HG03039 (cell line): ENCODE results near the gene BSG.

Experiments
- ATAC-seq: cut with Tn5 transposase; IDR thresholded peaks from one replicate; pipeline ENCODE4 v1.9.1; 2021; ENCODE audit warnings: mild to moderate bottlenecking, moderate library complexity; ENCODE audit not compliant: unreplicated experiment

BSG gene

DNA sequence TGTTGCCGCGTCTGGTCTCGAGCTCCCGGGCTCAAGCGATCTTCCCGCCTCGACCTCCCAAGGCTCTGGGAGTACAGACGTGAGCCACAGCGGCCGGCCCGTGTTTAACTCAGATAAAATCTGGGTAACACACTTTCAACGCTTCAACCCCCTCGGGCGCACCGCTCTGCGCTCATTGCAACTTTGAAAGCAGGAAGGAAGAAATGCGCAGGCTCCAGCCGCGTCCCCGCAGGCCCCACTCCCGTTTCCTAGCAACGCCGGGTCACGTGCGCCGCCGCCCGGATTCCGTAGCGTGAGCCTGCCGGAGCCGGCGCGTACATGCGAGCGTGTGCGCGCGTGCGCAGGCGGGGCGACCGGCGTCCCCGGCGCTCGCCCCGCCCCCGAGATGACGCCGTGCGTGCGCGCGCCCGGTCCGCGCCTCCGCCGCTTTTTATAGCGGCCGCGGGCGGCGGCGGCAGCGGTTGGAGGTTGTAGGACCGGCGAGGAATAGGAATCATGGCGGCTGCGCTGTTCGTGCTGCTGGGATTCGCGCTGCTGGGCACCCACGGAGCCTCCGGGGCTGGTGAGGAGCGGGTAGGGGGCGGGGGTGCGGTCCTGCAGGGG is at the start of gene BSG:
BSG (plus strand) TSS at position 457 of the 603 bp plus-strand sequence; CDS start at position 496, 39 bp downstream.
- peak; percentile 72 for ATAC-seq

DNA sequence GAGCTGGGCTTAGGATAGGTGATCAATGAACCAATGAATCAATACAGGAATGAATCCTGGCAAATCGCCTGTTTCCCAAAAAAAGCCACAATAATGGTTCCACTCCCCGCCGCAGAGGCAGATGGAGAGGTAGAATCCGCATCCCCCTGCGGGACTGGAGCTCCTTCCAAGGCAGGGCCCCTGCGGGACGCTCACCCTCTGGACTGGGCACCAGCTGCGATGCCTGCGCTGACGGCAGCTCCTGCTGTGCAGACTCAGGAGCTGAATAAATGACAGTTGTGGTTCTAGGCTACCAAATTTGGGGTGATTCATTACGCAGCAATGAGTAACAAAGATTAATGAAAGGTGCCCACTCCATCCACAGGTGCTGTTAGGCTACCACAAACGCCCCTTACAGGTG is 49.7 kb upstream of the BSG start:
- ATAC-seq, result no peak

DNA sequence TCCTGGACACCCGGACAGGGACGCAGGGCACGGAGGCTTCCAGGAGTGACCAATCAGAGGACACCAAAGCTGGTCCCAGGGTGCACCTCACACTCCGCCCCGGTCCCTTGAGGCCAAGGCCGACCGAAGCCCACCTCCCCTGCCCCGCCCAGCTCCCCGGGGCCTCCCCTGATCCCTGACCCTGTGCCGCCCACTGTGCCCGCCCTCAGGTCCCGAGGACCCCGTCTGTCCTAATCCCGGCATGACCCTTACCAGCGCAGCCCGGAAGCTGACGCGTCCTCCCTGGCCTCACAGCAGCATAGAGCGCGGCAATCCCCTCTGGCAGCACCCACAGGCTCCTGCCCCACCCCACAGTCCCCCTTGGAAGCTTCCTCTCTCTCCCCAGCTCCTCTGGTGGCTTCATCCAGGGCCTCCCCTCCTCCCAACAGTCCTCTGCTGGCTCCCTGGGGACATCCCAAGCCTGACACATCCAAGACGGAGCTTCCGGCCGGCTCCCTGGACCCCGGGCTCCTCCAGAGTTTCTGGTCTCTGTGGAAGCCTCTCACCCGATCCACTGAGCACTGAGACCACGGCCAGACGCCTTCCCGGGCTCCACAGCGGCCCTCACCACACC is 48.2 kb upstream of the BSG start:
- no peak for ATAC-seq

DNA sequence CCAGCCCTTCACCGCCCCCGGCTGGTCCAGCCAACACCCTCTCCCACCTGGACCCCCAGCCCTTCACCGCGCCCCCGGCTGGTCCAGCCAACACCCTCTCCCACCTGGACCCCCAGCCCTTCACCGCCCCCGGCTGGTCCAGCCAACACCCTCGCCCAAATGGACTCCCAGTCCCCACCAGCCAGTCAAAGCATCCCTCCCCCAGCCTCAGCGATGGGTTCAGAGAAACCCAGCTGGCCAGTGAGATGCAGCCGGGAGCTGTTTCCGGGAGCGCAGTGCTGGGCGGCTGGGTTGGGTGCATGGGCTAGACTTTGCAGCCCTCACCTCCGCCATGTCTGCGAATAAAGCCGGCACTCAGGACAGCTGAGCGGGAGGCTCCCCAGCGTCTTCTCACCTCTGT is 47.4 kb upstream of the BSG start:
- no peak for ATAC-seq

DNA sequence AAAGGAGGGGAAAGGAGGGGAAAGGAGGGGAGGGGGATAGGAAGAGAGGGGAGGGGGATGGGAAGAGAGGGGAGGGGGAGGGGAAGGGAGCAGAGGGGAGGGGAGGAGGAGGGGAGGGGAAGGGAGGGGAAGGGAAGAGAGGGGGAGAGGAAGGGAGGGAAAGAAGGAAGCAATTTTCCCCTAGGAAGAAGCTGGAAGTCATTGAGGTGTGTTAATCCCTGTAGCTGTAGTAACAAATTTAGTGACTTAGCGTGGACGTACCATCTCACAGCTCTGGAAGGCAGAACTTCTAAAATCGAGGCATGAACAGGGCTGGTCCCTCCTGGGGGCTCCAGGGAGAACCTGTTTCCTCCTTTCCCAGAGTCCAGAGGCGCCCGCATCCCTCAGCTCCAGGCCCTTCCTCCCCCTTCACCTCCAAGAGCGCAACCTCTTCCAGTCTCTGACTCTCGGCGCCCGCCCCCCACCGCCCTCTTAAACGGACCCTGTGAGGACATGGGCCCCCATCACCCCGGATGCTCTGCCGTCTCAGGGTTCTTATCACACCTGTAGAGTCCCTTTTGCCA is 46.5 kb upstream of the BSG start:
- ATAC-seq, result no peak

DNA sequence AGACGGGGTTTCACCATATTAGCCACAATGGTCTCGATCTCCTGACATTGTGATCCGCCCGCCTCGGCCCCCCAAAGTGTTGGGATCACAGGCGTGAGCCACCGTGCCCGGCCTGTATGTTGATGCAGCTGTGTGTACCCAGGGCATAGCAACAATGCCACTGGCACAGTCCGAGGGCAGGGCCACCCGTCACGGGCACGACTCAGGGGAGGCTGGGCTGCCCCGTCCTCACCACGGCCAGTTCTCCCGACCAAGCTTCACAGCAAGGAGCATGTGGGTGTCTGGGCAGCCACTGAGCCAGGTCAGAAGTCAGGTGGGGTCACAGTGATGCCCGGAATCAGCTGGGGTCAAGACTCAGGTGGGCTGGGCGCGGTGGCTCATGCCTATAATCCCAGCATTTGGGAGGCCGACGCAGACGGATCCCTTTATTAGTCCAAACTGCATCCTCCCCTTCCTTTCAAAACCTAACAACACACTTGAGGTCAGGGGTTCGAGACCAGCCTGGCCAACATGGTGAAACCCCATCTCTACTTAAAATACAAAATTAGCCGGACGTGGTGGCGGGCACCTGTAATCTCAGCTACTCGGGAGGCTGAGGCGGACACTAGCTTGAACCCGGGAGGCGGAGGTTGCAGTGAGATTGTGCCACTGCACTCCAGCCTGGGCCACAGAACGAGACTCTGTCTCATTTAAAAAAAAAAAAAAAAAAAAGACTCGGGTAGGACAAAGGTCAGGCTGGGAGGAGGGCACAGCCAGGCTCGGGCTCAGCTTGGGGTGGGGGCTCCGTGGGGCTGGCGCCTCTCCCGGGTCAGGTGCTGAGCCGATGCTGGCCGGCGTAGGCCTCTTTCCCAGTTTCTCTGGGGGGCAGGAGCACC is 42.0 kb upstream of the BSG start:
- ATAC-seq, result no peak

DNA sequence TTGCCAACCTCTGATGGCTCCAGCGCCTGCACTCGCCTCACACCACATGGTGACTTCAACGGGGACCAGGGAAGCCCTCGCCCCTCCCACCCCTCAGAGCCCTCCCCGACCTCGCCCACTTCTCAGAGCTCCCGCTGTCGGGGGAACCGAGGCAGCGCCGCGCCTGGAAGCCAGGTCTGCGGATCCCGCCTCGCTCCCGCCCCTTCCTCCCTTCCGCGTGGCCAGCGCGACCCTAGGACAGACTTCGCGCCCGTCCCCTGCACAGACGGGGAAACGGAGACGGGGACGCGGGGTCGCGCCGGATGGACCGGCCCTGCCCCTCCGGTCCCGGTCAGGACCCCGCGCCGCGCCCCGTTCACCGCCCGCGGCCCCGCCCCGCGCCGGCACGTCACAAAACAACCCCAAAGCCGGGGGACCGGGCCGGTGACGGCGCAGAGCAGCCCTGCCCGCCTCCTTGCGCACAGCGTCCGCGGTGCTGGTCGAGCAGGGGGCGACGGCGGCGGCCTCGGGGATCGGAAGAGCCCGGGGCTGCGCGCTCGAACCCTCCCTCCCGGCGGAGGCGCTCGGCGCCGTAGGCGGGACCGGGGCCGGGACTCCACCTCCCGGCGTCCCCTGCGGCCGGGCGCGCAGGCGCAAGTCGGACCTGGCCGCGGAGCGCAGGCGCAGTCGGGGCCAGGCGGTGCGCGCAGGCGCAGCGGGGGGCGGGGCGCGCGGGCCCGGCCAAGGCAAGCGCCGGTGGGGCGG is 41.2 kb upstream of the BSG start:
- peak; percentile 61 for ATAC-seq

DNA sequence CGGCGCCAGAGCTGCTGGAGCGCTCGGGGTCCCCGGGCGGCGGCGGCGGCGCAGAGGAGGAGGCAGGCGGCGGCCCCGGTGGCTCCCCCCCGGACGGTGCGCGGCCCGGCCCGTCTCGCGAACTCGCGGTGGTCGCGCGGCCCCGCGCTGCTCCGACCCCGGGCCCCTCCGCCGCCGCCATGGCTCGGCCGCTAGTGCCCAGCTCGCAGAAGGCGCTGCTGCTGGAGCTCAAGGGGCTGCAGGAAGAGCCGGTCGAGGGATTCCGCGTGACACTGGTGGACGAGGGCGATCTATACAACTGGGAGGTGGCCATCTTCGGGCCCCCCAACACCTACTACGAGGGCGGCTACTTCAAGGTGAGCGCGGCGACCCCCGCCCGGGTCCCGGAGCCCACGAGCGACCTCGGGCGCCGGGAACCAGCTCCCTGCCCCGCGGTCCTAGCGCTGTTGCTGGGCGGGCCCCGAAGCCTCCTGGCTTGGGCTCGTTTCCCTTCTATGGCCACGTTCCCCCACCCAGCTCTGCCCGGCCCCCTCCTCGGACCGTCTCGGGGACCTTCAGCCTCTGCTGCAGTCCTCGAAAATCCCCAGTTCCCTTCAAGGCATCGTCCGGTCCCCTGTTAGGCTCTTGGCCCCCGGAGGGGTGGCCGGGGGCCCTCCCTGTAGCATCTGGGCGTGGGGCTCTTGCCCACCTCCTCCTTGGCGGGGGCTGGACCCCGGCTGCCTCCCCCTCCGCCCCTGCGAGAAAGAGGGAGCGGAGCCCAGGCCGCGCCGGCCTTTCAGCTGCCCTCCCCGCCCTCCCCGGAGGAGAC is 40.4 kb upstream of the BSG start, which contains the start of gene CDC34:
CDC34 (plus strand) TSS at position 8 of the 808 bp plus-strand sequence; CDS start at position 180, 172 bp downstream.
- ATAC-seq, result no peak

DNA sequence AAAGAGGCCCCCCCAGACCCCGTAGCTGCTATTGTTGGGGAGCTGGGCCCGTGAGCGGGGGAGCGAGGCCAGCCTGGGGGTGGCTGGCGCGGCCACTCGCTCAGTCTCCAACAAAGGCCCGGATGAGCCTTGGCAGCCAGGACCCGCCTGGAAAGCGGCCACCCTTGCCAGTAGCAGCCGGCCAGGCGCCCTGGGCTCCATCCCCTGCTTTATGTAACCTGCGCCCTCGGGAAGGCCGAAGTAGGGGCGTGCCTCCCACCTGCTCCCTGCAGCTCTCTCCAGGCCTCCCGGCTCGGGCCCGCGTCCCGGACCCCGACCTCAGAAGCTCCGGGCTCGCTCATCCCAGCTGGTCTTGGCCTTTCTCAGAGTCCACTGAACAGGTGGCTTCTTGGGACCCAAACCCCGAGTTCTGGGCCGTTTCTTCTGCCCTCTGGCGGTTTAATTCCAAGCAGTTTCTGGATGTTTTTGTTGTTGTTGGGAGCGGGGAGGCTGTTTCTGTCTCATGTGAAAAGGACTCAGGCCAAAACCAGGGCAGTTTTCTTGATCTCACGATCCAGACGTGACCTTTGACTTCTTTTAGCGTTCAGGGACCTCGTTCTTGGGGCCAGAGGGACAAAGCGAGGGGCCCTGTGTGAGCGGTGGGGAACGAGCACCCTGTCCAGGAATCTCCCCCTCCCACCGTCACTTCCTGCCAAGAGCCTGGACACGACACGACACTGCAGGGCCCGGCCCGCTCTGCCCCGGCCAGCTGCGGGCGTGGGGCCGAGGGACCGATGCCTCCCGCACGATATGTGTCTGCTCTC is 39.6 kb upstream of the BSG start:
- no peak for ATAC-seq

DNA sequence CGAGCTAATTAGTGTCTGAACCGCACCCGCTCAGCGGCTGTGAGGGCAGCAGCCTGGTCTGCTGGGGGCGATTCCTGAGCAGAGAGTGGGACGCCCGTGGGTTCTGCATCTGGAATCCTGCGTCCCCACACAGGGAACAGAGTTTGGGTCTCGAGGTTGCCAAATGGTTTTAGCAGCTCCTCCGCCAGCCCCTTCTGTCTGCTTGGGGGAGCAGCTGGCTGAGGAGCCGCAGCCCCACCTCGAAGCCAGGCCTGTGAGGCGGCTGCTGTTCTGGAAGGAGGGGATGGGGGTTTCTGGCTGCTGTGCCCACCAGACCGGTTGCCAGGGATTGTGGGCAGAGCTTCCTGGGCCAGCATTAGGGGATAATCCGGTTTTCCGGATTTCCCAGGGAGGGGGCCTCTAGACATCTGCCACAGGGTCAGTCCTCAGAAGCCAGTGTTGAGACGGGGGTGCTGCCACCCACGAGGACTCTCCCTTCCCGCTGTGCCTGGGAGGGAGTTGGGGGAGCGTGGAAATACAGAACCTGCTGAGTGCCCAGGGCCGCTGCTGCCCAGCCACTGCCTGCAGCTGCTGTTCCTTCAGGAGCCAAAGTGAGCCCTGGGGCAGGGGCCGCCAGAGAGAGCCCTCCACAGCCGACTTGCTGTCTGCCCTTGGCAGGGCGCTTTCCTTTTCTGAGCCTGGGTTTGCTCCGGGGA is 38.9 kb upstream of the BSG start:
- ATAC-seq, result no peak

DNA sequence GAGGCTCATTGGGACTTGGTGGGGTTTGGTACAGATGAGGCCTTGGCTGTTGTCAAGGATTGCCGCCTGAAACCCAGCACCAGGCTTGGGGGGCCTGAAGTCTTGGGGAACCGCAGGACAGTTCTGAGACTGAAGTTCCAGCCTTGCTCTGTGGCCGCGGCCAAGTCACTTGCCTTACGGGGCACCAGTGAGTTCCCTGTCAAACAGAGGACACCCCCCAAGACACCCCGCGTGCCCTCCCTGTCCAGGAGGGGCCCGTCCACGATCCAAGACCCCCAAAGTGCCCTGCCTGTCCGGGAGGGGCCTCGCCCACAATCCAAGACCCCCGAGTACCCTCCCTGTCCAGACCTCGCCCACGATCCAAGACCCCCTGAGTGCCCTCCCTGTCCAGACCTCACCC is 38.3 kb upstream of the BSG start:
- ATAC-seq, result no peak

DNA sequence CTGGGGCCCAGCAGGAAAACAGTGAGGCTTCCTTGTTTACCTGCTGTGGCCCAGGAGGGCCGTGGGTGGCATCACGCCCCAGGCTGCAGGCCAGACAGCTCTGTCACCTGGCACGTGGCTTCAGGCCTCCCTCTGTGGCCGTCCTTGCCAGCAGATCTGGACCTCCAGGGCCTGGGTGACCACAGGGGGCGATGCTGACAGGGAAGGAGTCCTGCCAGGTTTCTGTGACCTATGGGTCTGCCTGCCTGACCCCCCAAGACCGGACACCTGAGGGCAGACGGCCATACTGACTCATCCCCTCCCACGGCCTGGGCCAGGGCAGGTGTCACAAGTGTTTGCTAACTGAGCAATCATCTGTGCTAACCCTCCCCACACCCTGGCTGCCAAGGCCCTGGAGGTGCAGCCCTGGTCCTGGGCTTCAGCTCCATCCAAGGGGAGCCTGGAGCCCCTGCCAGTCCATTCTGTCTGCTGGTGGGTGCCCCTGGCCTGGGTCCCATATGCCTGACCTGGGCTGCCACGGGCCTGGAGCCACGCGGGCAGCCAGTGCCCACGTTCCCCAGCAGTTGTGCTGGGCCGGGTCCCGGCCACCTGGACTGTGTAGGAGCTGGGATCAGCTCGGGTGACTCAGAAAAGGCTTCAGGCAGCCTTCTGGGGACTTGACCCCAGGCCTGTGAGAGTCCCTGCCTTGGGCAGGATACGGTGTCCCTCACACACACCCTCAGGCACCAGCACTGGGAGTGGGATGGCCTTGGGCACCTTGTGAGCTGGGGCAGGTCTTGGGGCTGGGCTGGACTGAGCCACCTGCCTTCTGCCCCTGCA is 37.2 kb upstream of the BSG start:
- no peak for ATAC-seq

DNA sequence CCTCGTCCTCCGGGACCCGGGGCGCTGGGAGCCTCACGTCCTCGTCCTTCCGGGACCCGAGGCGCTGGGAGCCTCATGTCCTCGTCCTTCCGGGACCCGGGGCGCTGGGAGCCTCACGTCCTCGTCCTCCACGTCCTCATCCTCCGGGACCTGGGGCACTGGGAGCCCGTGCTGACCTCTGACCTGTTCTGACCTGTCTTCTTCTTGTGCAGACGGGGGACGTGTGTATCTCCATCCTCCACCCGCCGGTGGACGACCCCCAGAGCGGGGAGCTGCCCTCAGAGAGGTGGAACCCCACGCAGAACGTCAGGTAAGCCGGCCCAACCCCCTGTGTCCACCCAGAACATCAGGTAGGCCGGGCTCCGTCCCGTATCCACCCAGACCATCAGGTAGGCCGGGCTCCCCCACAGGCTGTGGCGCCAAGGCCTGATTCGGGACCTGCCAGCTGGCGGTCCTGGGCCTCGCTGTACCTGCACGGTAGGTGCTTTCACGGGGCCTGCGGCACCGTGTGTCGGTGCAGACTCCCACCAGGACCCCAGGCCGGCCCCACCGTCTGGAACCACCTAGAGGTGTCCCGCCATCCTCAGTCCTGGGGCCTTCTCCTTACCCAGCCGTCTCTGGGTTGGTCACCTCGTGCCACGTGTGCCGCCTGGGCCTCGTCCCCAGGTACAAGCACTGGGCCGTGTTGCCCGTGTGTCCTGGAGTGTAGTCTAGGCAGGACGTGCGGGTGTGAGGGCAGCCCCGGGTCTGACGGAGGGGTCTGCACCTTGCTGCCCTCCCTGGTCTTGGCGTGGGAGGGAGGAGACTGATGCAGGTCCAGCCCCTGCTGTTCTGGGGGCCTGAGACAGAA is 36.1 kb upstream of the BSG start:
- no peak for ATAC-seq

DNA sequence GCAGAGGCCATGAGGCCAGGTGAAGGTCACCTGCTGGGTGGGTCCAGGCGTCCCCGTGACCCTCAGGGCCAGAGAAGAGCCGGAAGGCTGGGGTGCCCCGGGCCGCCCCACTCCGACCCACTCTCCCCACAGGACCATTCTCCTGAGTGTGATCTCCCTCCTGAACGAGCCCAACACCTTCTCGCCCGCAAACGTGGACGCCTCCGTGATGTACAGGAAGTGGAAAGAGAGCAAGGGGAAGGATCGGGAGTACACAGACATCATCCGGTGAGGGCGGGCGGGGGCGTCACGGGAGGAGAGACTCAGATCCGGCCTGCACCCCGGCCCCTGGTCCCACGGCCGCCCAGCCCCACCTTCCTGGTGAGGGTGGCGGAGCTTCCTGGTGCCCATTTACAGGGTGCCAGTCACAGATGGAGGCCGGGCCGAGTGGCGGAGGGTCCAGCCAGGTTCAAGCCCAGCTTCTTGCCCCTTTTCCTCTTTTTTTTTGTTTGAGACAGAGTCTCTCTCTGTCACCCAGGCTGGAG is 35.5 kb upstream of the BSG start:
- ATAC-seq, result no peak

DNA sequence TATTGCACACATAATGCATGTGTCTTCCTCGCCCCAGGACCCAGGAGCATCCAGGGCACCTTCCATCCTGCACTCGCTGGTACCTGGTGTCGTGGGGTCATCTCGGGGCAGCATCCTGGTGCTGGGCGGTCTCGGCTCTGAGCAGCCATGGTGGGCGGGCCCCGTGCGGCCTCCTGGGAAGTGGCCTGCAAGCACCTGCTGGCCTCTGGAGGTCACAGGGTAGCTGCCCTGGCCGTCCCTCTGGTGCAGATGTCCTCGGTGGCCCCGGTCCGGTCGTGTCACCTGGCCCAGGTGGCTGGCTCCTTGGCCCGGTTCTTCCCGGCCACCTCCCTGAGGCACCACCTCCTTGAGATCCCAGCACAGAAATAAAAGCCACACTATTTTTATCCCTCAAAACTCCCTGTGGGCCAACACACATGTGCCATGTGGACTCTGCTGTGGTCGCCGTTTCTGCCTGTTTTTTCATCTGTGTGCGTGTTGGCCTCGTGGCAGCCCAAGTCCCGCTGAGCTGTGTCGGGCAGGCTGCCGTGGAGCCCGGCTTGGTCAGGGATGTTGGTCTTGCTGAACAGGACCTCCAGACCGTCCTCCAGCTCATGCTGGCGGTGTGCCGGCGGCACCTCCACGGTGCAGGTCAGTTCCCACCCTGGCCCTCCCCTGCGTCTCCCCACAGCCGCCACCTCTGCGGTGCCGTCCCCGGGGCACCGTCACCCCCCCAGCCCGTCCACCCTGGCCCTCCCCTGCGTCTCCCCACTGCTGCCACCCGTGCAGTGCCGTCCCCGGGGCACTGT is 33.6 kb upstream of the BSG start:
- no peak for ATAC-seq
